Right lobe of liver (tissue), 6 donors: ENCODE data around the gene LPXN. TPM values are rescaled to one million over a fixed set of nuclear protein-coding genes. Genes with fewer than 3 reads are reported as not detected.

Experiments
- ATAC-seq, 4 donors: fragments of 200-7000 bp; cut with Tn5 transposase; one replicate each; pipeline ENCODE4 v1.9.1; 2020; ENCODE audit warnings: mild to moderate bottlenecking in 4 of 4, moderate library complexity in 4 of 4
- DNase-seq, 3 donors: peaks; one replicate each; pipeline ENCODE4 v3.0.0-alpha.2; 2020
- H3K27ac ChIP-seq, 3 donors: fragments of 200-600 bp; one replicate each; pipeline ENCODE4 v1.8.0; 2022
- H3K27me3 ChIP-seq, 2 donors: fragments of 200-600 bp; one replicate each; pipeline ENCODE4 v1.8.0; 2022
- H3K36me3 ChIP-seq, 4 donors: fragments of 200-600 bp; sonication (generic) in 1 of 4; one replicate each; pipeline versions ENCODE4 v1.5.1 to v1.8.0; 2017 to 2022; ENCODE audit warnings: control low read depth in 1 of 4
- H3K4me1 ChIP-seq, 4 donors: fragments of 200-600 bp; sonication (generic) in 1 of 4; one replicate each; pipeline versions ENCODE4 v1.5.1 to v1.8.0; 2017 to 2022; ENCODE audit warnings: control low read depth in 1 of 4
- H3K4me3 ChIP-seq, 3 donors: fragments of 200-600 bp; one replicate each; pipeline ENCODE4 v1.8.0; 2022
- H3K9me3 ChIP-seq, 4 donors: fragments of 200-600 bp; sonication (generic) in 1 of 4; one replicate each; pipeline versions ENCODE4 v1.5.1 to v1.8.0; 2017 to 2022; ENCODE audit warnings: control low read depth in 1 of 4
- POLR2A ChIP-seq: fragments of 450-650 bp; IDR thresholded peaks from one replicate; pipeline ENCODE4 v1.6.1; 2017; ENCODE audit warnings: antibody characterized with exemption, mild to moderate bottlenecking
- WGBS: methylation state at CpG from one replicate; pipeline ENCODE4 v1.1.6; 2018; ENCODE audit warnings: low coverage, low lambda C conversion rate; ENCODE audit not compliant: insufficient coverage; ENCODE audit errors: missing lambda C conversion rate; 5-methylcytosine and 5-hydroxymethylcytosine counted together
- intact Hi-C, 2 donors: fragments of 100-400 bp; cut with DNase I; formaldehyde crosslinking; loops; one replicate each; pipeline versions ENCODE4 v1.11.2 to v1.14.1; 2022
- total RNA-seq, 6 experiments: library from RNA; depleted of rRNA in 2 of 6; stranded (reverse); fragments of >200 nt in 2 of 6; fragmentation: NEBNext Ultra II Directional in 3 of 6; extraction: Animal tissue kit (Norgen Biotek cat#: 25700) in 3 of 6; gene quantifications; one replicate each; pipeline versions ENCODE4 v1.1.0 to v1.2.4, GENCODE V29; 2016 to 2023
- TF ChIP-seq, protein P1 (sequence below), 4 donors: fragments of 200-600 bp in 3 of 4; fragments of 450-650 bp in 1 of 4; IDR thresholded peaks; one replicate each; pipeline versions ENCODE4 v1.5.1 to v1.8.0; 2016 to 2022; ENCODE audit warnings: antibody characterized with exemption in 4 of 4, mild to moderate bottlenecking in 2 of 4
- donor health status: DM: no; HTN: yes; CAD: no.
- donor health status: DM: no; HTN: no; CAD: no.
- donor health status: DM: no; HTN: no; CAD: no.
- donor health status: DM: no; HTN: yes; CAD: no.
- donor health status: DM: no; HTN: yes; CAD: no.

The LPXN gene
- total RNA-seq, 6 experiments from 2014 or later: 3.9 to 8.4 (median 5.5) TPM

DNA sequence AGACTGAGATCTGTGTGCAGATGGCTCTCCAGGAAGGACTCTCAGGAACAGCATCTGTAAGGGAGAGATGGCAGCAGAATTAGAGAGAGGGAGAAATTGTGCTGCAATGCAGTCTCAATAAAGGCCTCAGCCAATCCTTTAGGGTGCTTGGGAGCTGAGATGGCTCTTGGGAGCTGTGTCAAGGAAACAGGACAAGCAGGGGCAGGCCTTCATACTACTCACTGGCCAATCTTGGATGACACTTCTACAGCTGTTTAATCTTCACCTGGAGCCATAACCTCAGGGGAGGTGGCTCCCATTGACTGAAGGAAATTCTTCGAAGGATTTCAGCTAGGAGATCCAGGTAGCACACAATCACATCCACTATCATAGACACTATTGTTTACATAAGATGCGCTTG is 77.7 kb downstream of the LPXN start:
- no peak for DNase-seq
- Histone ChIP-seq H3K27ac (no peak overlapping the region), H3K4me3 (no peak overlapping the region), H3K36me3 (no peaks in the 10 kb centered on the region), H3K4me1 (no peaks in the 10 kb centered on the region), H3K9me3 (no peaks in the 10 kb centered on the region), H3K27me3 (no peaks in the 10 kb centered on the region)
- no peak for TF ChIP-seq POLR2A
- TF ChIP-seq, protein P1, sequence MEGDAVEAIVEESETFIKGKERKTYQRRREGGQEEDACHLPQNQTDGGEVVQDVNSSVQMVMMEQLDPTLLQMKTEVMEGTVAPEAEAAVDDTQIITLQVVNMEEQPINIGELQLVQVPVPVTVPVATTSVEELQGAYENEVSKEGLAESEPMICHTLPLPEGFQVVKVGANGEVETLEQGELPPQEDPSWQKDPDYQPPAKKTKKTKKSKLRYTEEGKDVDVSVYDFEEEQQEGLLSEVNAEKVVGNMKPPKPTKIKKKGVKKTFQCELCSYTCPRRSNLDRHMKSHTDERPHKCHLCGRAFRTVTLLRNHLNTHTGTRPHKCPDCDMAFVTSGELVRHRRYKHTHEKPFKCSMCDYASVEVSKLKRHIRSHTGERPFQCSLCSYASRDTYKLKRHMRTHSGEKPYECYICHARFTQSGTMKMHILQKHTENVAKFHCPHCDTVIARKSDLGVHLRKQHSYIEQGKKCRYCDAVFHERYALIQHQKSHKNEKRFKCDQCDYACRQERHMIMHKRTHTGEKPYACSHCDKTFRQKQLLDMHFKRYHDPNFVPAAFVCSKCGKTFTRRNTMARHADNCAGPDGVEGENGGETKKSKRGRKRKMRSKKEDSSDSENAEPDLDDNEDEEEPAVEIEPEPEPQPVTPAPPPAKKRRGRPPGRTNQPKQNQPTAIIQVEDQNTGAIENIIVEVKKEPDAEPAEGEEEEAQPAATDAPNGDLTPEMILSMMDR (IDR thresholded peaks at IDR 0.05): no peak
- ATAC-seq: no peak
- 85% methylated on average over 2 of the region's 2 CpGs for WGBS
- intact Hi-C loops: no loop called here

DNA sequence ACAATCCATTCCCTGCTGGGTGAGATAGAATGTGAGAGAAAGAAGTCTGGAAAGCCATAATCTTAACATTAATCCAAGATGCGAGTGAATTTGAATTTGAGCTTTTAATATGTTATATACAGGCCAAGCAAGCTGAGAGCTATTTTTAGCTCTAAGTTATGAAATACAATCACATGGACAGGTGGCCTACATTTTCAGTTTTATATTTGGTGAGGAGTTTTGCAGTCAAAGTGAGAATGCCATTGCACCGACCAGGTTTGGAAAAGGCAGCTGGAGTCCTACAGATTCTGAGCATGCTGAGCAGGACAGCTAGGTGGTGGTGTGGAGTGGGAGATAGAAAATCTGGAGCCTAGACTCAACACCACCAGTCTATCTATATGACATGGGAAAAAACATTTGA is 79.8 kb downstream of the LPXN start:
- Histone ChIP-seq H3K9me3 (no peaks in the 10 kb centered on the region), H3K36me3 (no peaks in the 10 kb centered on the region), H3K4me3 (no peak overlapping the region), H3K27me3 (no peaks in the 10 kb centered on the region), H3K4me1 (no peaks in the 10 kb centered on the region), H3K27ac (no peak overlapping the region)
- no peak for ATAC-seq
- no peak for DNase-seq
- TF ChIP-seq, protein P1 (IDR thresholded peaks at IDR 0.05): no peak
- no peak for TF ChIP-seq POLR2A
- WGBS: 76% methylated on average over 2 of the region's 2 CpGs
- intact Hi-C loops: no loop called here

DNA sequence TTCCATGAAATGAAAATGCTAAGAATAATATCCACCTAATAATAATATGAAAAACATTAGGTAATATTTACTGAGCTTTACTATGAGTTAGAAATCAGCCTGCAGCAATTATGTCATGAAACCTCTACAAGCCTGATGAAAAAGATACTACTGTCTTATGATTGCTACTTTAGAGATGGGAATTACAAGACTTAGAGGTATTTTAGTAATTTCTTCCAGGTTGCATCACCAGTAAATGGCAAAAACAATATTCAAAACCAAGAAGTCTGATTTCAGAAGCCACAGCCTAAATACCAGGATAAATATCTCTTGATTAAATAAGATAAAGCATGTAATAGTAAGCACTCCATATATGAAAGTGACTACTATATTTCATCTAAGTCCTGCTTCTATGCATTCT is 81.6 kb downstream of the LPXN start:
- H3K36me3 ChIP-seq: no peaks in the 10 kb centered on the region
- intact Hi-C loops: no loop called here
- DNase-seq: no peak
- H3K27ac ChIP-seq: no peak overlapping the region
- H3K27me3 ChIP-seq: no peaks in the 10 kb centered on the region
- no peak for ATAC-seq
- TF ChIP-seq, protein P1 (IDR thresholded peaks at IDR 0.05): no peak
- no peak for TF ChIP-seq POLR2A
- H3K4me1 ChIP-seq: no peaks in the 10 kb centered on the region
- H3K9me3 ChIP-seq: no peaks in the 10 kb centered on the region
- no peak overlapping the region for H3K4me3 ChIP-seq

DNA sequence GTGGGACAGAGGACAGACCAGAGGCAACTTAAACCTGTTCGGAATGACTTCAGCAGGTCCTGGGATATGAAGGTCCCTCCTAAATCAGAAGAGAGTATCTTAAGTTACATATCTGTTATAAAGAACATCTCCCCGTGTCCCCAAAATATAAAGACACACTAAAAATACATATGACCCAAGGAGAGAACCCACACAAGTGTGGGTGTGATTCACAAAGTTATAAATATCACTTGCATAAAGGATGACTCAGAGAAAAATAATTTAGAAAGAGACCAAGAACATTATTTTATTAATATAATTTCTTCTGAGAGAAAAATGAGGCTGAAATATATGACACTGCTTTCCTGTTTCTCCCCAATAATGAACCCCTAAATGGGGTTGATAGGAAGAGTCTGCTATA is 82.0 kb downstream of the LPXN start:
- intact Hi-C loops: no loop called here
- Histone ChIP-seq H3K36me3 (no peaks in the 10 kb centered on the region), H3K27me3 (no peaks in the 10 kb centered on the region), H3K9me3 (no peaks in the 10 kb centered on the region), H3K4me1 (no peaks in the 10 kb centered on the region), H3K27ac (no peak overlapping the region), H3K4me3 (no peak overlapping the region)
- ATAC-seq: no peak
- WGBS: 72% methylated on average over 2 of the region's 2 CpGs
- DNase-seq: no peak
- no peak for TF ChIP-seq POLR2A
- TF ChIP-seq, protein P1 (IDR thresholded peaks at IDR 0.05): no peak

DNA sequence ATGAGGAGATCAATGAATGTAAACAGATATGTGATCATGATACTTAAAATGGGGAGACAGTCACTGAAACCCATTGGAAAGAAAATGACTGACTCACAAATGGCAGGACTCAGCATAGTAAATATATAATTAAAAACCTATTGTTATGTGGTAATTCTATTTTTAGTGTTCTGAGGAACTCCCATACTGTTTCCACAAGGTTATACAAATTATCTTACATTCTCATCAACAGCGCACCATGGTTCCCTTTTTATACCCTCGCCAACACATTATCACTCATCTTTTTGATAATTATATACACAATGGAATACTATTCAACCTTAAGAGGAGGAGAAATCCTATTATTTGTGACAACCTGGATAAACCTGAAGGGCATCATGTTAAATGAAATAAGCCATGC is 84.8 kb downstream of the LPXN start:
- TF ChIP-seq POLR2A: no peak
- TF ChIP-seq, protein P1 (IDR thresholded peaks at IDR 0.05): no peak
- no peaks in the 10 kb centered on the region for H3K36me3 ChIP-seq
- ATAC-seq (no peak), DNase-seq (no peak)
- no peak overlapping the region for H3K27ac ChIP-seq
- intact Hi-C loops: no loop called here
- no peaks in the 10 kb centered on the region for H3K4me1 ChIP-seq
- no peaks in the 10 kb centered on the region for H3K27me3 ChIP-seq
- no peaks in the 10 kb centered on the region for H3K9me3 ChIP-seq
- 60% methylated on average over 2 of the region's 2 CpGs for WGBS
- no peak overlapping the region for H3K4me3 ChIP-seq
